K562 (cell line): ENCODE measurements around the gene PRKAR1B. TPM values are rescaled to one million over a fixed set of nuclear protein-coding genes. Genes with fewer than 3 reads are reported as not detected.

Source experiments
- SIN3A ChIP-seq, 2 experiments: fragments of 150-350 bp in 1 of 2; IDR thresholded peaks; 2 replicates each; pipeline ENCODE4 v1.6.1; 2011 to 2016; ENCODE audit warnings: borderline replicate concordance in 2 of 2, low read depth in 2 of 2, low read length in 2 of 2, mild to moderate bottlenecking in 2 of 2, moderate library complexity in 2 of 2; ENCODE audit not compliant: control insufficient read depth in 1 of 2
- polyA plus RNA-seq, 8 experiments: library from polyadenylated mRNA; depleted of rRNA in 4 of 8; stranded (reverse) in 5 of 8; unstranded in 3 of 8; fragments of >200 nt; fragmentation: Nextera tagmentation in 2 of 8; fragmentation: Illumina TruSeq in 1 of 8; extraction: Ambion mirVana in 2 of 8; extraction: Trizol in 1 of 8; gene quantifications; 2 replicates each; pipeline versions ENCODE4 v1.2.1 to v1.2.3, GENCODE V29; 2011 to 2014; ENCODE audit warnings: inconsistent platforms in 1 of 8, missing spikeins in 1 of 8
- total RNA-seq, 7 experiments: library from RNA; depleted of rRNA in 6 of 7; stranded (reverse); fragments of >200 nt in 6 of 7; fragmentation: Illumina TruSeq in 2 of 7; extraction: Trizol in 2 of 7; gene quantifications; 2 replicates each; pipeline versions ENCODE4 v1.2.1 to v1.2.3, GENCODE V29; 2011 to 2021; ENCODE audit warnings: low replicate concordance in 1 of 7
- TF ChIP-seq, protein P1 (sequence below): fragments of 200-400 bp; formaldehyde crosslinking; IDR thresholded peaks from 2 replicates; pipeline ENCODE4 v1.6.1; 2017; ENCODE audit warnings: mild to moderate bottlenecking, low read depth, low read length, moderate library complexity
- TF ChIP-seq, protein P2 (sequence below): sonication (generic); formaldehyde crosslinking; IDR thresholded peaks from 2 replicates; pipeline ENCODE4 v1.8.1; 2023; ENCODE audit warnings: mild to moderate bottlenecking, missing genetic modification reagents

PRKAR1B gene
- total and polyA plus RNA-seq, 9 of the 15 experiments (the other 6 are each of a cell fraction or from before 2014, with no cell fraction given) = 0.99 to 30.5 (median 12.7) TPM

DNA sequence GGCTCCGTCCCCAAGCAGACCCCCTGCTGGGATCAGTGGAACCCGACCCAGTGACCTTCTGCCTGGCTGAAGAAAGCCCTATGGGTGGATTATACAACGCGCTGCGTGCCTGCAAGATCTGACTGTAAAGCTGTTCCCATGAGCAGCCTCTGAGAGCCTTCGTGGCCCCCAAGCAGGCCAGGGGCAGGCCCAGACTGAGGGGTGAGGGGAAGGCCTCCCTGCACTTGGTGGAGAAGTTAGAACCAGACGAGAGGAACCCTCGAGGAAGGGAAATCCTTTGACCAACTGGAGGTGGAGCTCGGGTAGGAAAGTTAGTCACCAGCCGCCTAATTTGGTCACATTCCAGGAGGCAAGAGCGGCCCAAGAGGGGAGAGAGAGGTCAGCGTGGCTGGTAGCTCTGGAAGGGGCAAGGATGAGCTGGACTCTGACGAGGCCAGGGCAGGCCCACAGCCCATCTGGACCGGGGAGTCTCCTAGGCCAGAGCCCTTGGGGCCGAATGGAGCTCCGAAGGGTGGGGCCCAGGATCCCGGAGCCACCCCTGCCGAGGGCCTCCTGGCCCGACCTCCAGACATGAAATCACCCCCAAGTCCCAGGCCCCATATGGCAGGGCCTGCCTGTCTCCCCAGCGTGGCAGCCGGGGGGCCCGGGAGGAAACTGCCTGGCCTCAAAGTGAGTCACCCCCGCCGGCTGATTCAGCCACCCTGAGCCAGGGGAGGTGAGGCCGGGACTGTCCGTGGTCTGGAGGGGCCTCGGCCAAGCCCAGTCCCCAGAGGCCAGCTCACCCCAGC lies 184.2 kb downstream of the PRKAR1B start (continued):
- no peak for TF ChIP-seq SIN3A (IDR thresholded peaks at IDR 0.05; ENCODE audit: borderline replicate concordance in 2 of 2, control insufficient read depth in 1 of 2, low read depth in 2 of 2, low read length in 2 of 2)
- TF ChIP-seq, protein P1, sequence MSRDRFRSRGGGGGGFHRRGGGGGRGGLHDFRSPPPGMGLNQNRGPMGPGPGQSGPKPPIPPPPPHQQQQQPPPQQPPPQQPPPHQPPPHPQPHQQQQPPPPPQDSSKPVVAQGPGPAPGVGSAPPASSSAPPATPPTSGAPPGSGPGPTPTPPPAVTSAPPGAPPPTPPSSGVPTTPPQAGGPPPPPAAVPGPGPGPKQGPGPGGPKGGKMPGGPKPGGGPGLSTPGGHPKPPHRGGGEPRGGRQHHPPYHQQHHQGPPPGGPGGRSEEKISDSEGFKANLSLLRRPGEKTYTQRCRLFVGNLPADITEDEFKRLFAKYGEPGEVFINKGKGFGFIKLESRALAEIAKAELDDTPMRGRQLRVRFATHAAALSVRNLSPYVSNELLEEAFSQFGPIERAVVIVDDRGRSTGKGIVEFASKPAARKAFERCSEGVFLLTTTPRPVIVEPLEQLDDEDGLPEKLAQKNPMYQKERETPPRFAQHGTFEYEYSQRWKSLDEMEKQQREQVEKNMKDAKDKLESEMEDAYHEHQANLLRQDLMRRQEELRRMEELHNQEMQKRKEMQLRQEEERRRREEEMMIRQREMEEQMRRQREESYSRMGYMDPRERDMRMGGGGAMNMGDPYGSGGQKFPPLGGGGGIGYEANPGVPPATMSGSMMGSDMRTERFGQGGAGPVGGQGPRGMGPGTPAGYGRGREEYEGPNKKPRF = no peak
- TF ChIP-seq, protein P2, sequence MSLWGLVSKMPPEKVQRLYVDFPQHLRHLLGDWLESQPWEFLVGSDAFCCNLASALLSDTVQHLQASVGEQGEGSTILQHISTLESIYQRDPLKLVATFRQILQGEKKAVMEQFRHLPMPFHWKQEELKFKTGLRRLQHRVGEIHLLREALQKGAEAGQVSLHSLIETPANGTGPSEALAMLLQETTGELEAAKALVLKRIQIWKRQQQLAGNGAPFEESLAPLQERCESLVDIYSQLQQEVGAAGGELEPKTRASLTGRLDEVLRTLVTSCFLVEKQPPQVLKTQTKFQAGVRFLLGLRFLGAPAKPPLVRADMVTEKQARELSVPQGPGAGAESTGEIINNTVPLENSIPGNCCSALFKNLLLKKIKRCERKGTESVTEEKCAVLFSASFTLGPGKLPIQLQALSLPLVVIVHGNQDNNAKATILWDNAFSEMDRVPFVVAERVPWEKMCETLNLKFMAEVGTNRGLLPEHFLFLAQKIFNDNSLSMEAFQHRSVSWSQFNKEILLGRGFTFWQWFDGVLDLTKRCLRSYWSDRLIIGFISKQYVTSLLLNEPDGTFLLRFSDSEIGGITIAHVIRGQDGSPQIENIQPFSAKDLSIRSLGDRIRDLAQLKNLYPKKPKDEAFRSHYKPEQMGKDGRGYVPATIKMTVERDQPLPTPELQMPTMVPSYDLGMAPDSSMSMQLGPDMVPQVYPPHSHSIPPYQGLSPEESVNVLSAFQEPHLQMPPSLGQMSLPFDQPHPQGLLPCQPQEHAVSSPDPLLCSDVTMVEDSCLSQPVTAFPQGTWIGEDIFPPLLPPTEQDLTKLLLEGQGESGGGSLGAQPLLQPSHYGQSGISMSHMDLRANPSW (CRISPR knock-in tag) = no peak
